Thoracic aorta (tissue), 2 donors: ENCODE measurements around the gene LMX1A. TPM values are rescaled to one million over a fixed set of nuclear protein-coding genes. Genes with fewer than 3 reads are reported as not detected.

Source experiments
- ATAC-seq: fragments of 150-250 bp; one replicate; pipeline ENCODE4 v1.8.0; 2017; ENCODE audit warnings: low read depth; ENCODE audit not compliant: insufficient number of reproducible peaks, low FRiP score
- DNase-seq: peaks from one replicate; pipeline ENCODE4 v3.0.0-alpha.2; 2020; ENCODE audit warnings: low spot score
- H3K27ac ChIP-seq, 2 donors: fragments of 200-600 bp; sonication (generic); 1 replicate in 1 of 2; 2 replicates in 1 of 2; pipeline ENCODE4 v1.5.1; 2016; ENCODE audit warnings: mild to moderate bottlenecking in 2 of 2, moderate library complexity in 2 of 2
- H3K27me3 ChIP-seq: fragments of 200-600 bp; sonication (generic); replicated peaks from 2 replicates; pipeline ENCODE4 v1.6.0; 2016; ENCODE audit warnings: mild to moderate bottlenecking; ENCODE audit not compliant: insufficient read depth
- H3K36me3 ChIP-seq: fragments of 200-600 bp; sonication (generic); one replicate; pipeline ENCODE4 v1.5.1; 2016
- H3K4me1 ChIP-seq, 2 donors: fragments of 200-600 bp; sonication (generic); 1 replicate in 1 of 2; 2 replicates in 1 of 2; pipeline versions ENCODE4 v1.5.1 to v1.6.0; 2016; ENCODE audit warnings: low read depth in 2 of 2, mild to moderate bottlenecking in 1 of 2; ENCODE audit not compliant: control insufficient read depth in 1 of 2
- H3K4me3 ChIP-seq: fragments of 200-600 bp; sonication (generic); 2 replicates; pipeline ENCODE4 v1.5.1; 2016; ENCODE audit warnings: mild to moderate bottlenecking
- H3K9me3 ChIP-seq: fragments of 200-600 bp; sonication (generic); 2 replicates; pipeline ENCODE4 v1.5.1; 2016
- CTCF ChIP-seq: fragments of 200-600 bp; sonication (generic); IDR thresholded peaks from one replicate; pipeline ENCODE4 v1.5.1; 2019; ENCODE audit warnings: antibody characterized with exemption
- total RNA-seq, 2 donors: library from RNA; depleted of rRNA; stranded (reverse); fragments of >200 nt; gene quantifications; one replicate each; pipeline versions ENCODE4 v1.1.0 to v1.2.3, GENCODE V29; 2016

Gene LMX1A
- total RNA-seq, 2 donors from 2014 or later = 0.68 TPM; not detected in 1

GRCh38 chr1:165215676-165216075 is 140.8 kb downstream of the LMX1A start:
- DNase-seq (no peak), ATAC-seq (no peak)
- no peaks in the 10 kb centered on the region for H3K9me3 ChIP-seq
- TF ChIP-seq CTCF = no peak
- no peaks in the 10 kb centered on the region for H3K4me1 ChIP-seq
- H3K4me3 ChIP-seq = no peak overlapping the region
- no peak overlapping the region for H3K27ac ChIP-seq
- no peaks in the 10 kb centered on the region for H3K36me3 ChIP-seq
- H3K27me3 ChIP-seq = no peaks in the 10 kb centered on the region

- Histone ChIP-seq H3K4me3 (no peak overlapping the region), H3K9me3 (no peaks in the 10 kb centered on the region), H3K4me1 (no peaks in the 10 kb centered on the region), H3K27ac (no peak overlapping the region), H3K36me3 (no peaks in the 10 kb centered on the region), H3K27me3 (no peaks in the 10 kb centered on the region)
- TF ChIP-seq CTCF = no peak
- ATAC-seq (no peak), DNase-seq (no peak)
These were observed 144.3 kb downstream of the LMX1A start for GRCh38 chr1:165212229-165212628.

GRCh38 chr1:165207853-165208515 is 148.5 kb downstream of the LMX1A start:
- DNase-seq = no peak
- no peak overlapping the region for H3K4me3 ChIP-seq
- H3K27me3 ChIP-seq = no peaks in the 10 kb centered on the region
- no peaks in the 10 kb centered on the region for H3K4me1 ChIP-seq
- H3K36me3 ChIP-seq = no peaks in the 10 kb centered on the region
- no peak for ATAC-seq
- H3K27ac ChIP-seq = no peak overlapping the region
- no peak for TF ChIP-seq CTCF
- no peaks in the 10 kb centered on the region for H3K9me3 ChIP-seq

GRCh38 chr1:165205145-165205544 is 151.4 kb downstream of the LMX1A start:
- Histone ChIP-seq H3K27ac (no peak overlapping the region), H3K9me3 (no peaks in the 10 kb centered on the region), H3K4me3 (no peak overlapping the region), H3K27me3 (no peaks in the 10 kb centered on the region), H3K36me3 (no peaks in the 10 kb centered on the region), H3K4me1 (no peaks in the 10 kb centered on the region)
- DNase-seq (no peak), ATAC-seq (no peak)
- no peak for TF ChIP-seq CTCF

- DNase-seq (no peak), ATAC-seq (no peak)
These were observed 152.0 kb downstream of the LMX1A start for GRCh38 chr1:165204548-165204947.

More at GRCh38 chr1:165204548-165204947, 152.0 kb downstream of the LMX1A start:
- TF ChIP-seq CTCF = no peak
- H3K27ac ChIP-seq = no peak overlapping the region
- no peak overlapping the region for H3K4me3 ChIP-seq
- H3K27me3 ChIP-seq = no peaks in the 10 kb centered on the region
- H3K4me1 ChIP-seq = no peaks in the 10 kb centered on the region
- no peaks in the 10 kb centered on the region for H3K36me3 ChIP-seq
- no peaks in the 10 kb centered on the region for H3K9me3 ChIP-seq
